Measurements from ENCODE around the gene KDM5B.
"Not testable (repeated sequence)": the region's sequence is repeated elsewhere in the genome, so short reads cannot be mapped to it uniquely, and the experiment has no call there.

Gene KDM5B

GRCh38 chr1:202798792-202799331, 9.4 kb downstream of the KDM5B start:
- H3K4me1 ChIP-seq (ENCODE audit: low read depth, poor library complexity, severe bottlenecking) = peaks cover 66% of the 10 kb centered on the region
- peak overlapping the region; percentile 63 for H3K4me2 ChIP-seq
- H4K20me1 ChIP-seq (ENCODE audit: insufficient read depth) = no peaks in the 10 kb centered on the region
- no peaks in the 10 kb centered on the region for H3K36me3 ChIP-seq (ENCODE audit: insufficient read depth)
- H3K27ac ChIP-seq = peak overlapping the region; percentile 33; the same call in 1 of the 2 replicates
- peak overlapping the region; percentile 75 for H3K4me3 ChIP-seq (IDR thresholded peaks at IDR 0.05; ENCODE audit: insufficient read depth, low read depth, low read length)
- TF ChIP-seq CTCF (conservative IDR thresholded peaks at IDR 0.05; ENCODE audit: low read depth, low read length) = no peak
- H3K9ac ChIP-seq = no peak overlapping the region
- no peaks in the 10 kb centered on the region for H3K79me2 ChIP-seq (ENCODE audit: insufficient read depth, low read depth)
- no peak overlapping the region for H2AFZ ChIP-seq (ENCODE audit: low read depth)
- no peaks in the 10 kb centered on the region for H3K27me3 ChIP-seq (ENCODE audit: insufficient read depth, low read depth)

DNA sequence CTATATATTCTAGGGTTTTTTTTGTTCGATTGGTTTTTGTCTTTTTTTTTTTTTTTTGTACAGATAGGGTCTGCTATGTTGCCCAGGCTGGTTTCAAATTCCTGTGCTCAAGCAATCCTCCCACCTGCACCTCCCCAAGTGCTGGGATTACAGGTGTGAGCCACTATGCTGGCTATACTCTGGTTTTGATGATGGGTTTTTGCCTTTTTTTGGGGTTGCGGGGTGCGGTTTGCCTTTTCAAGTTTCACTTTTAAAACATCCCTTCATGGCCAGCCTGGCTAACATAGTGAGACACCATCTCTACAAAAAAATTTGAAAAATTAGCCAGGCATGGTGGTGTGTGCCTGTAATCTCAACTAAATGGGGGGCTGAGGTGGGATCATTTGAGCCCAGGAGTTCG, 10.0 kb downstream of the KDM5B start:
- no peaks in the 10 kb centered on the region for H4K20me1 ChIP-seq (ENCODE audit: insufficient read depth)
- no peaks in the 10 kb centered on the region for H3K27me3 ChIP-seq (ENCODE audit: insufficient read depth, low read depth)
- no peaks in the 10 kb centered on the region for H3K79me2 ChIP-seq (ENCODE audit: insufficient read depth, low read depth)
- no peak for TF ChIP-seq CTCF (conservative IDR thresholded peaks at IDR 0.05; ENCODE audit: low read depth, low read length)
- H3K4me1 ChIP-seq (ENCODE audit: low read depth, poor library complexity, severe bottlenecking) = peaks cover 66% of the 10 kb centered on the region
- H3K36me3 ChIP-seq (ENCODE audit: insufficient read depth) = no peaks in the 10 kb centered on the region
- peak overlapping the region; percentile 33; the same call in 1 of the 2 replicates for H3K27ac ChIP-seq
- no peak overlapping the region for H2AFZ ChIP-seq (ENCODE audit: low read depth)
- H3K9ac ChIP-seq = no peak overlapping the region
- H3K4me3 ChIP-seq (IDR thresholded peaks at IDR 0.05; ENCODE audit: insufficient read depth, low read depth, low read length) = peak overlapping the region; percentile 75
- peak overlapping the region; percentile 63 for H3K4me2 ChIP-seq

GRCh38 chr1:202796670-202797069, 11.6 kb downstream of the KDM5B start:
- Histone ChIP-seq H3K4me1 (ENCODE audit: low read depth, poor library complexity, severe bottlenecking) (peaks cover 59% of the 10 kb centered on the region), H3K36me3 (ENCODE audit: insufficient read depth) (no peaks in the 10 kb centered on the region), H3K4me2 (no peak overlapping the region), H3K9ac (no peak overlapping the region), H2AFZ (ENCODE audit: low read depth) (no peak overlapping the region), H4K20me1 (ENCODE audit: insufficient read depth) (no peaks in the 10 kb centered on the region), H3K27ac (no peak overlapping the region), H3K27me3 (ENCODE audit: insufficient read depth, low read depth) (no peaks in the 10 kb centered on the region), H3K4me3 (IDR thresholded peaks at IDR 0.05; ENCODE audit: insufficient read depth, low read depth, low read length) (no peak overlapping the region), H3K79me2 (ENCODE audit: insufficient read depth, low read depth) (no peaks in the 10 kb centered on the region)
- TF ChIP-seq CTCF (conservative IDR thresholded peaks at IDR 0.05; ENCODE audit: low read depth, low read length) = no peak

- not testable (repeated sequence) for H3K36me3 ChIP-seq (ENCODE audit: insufficient read depth); H3K4me3 ChIP-seq (IDR thresholded peaks at IDR 0.05; ENCODE audit: insufficient read depth, low read depth, low read length)
Measured at GRCh38 chr1:202794931-202795330, 13.3 kb downstream of the KDM5B start.

GRCh38 chr1:202794051-202794740, 14.0 kb downstream of the KDM5B start:
- H3K4me2 ChIP-seq = no peak overlapping the region; the same call in 1 of the 2 replicates
- H4K20me1 ChIP-seq (ENCODE audit: insufficient read depth) = no peaks in the 10 kb centered on the region
- peaks cover 51% of the 10 kb centered on the region for H3K4me1 ChIP-seq (ENCODE audit: low read depth, poor library complexity, severe bottlenecking)
- no peaks in the 10 kb centered on the region for H3K79me2 ChIP-seq (ENCODE audit: insufficient read depth, low read depth)
- no peaks in the 10 kb centered on the region for H3K27me3 ChIP-seq (ENCODE audit: insufficient read depth, low read depth)
- no peak overlapping the region for H3K9ac ChIP-seq
- no peaks in the 10 kb centered on the region for H3K36me3 ChIP-seq (ENCODE audit: insufficient read depth)
- no peak overlapping the region for H2AFZ ChIP-seq (ENCODE audit: low read depth)
- H3K4me3 ChIP-seq (IDR thresholded peaks at IDR 0.05; ENCODE audit: insufficient read depth, low read depth, low read length) = no peak overlapping the region
- no peak for TF ChIP-seq CTCF (conservative IDR thresholded peaks at IDR 0.05; ENCODE audit: low read depth, low read length)
- no peak overlapping the region for H3K27ac ChIP-seq

More at GRCh38 chr1:202794931-202795330, 13.3 kb downstream of the KDM5B start:
- peak overlapping the region; percentile 12; the same call in 1 of the 2 replicates for H3K4me2 ChIP-seq
- not testable (repeated sequence) for H3K27ac ChIP-seq; H4K20me1 ChIP-seq (ENCODE audit: insufficient read depth); H3K27me3 ChIP-seq (ENCODE audit: insufficient read depth, low read depth); H3K9ac ChIP-seq; H3K79me2 ChIP-seq (ENCODE audit: insufficient read depth, low read depth); H2AFZ ChIP-seq (ENCODE audit: low read depth)
- peaks cover 58% of the 10 kb centered on the region for H3K4me1 ChIP-seq (ENCODE audit: low read depth, poor library complexity, severe bottlenecking)

All from KMS-11 (cell line).